GM18951 (cell line): ENCODE data around the gene TTR.

Source experiments
- POLR2A ChIP-seq: IDR thresholded peaks from 4 replicates; pipeline ENCODE4 v1.6.1; 2011; ENCODE audit warnings: mild to moderate bottlenecking; ENCODE audit not compliant: insufficient read length, insufficient read depth; ENCODE audit errors: extremely low read depth
- in situ Hi-C: fragments of 300-500 bp; cut with MboI; formaldehyde crosslinking; loops from one replicate; pipeline ENCODE4 v1.12.0; 2022; ENCODE audit warnings: low sequenced_read_pairs, mixed read lengths, inconsistent platforms; ENCODE audit not compliant: unreplicated experiment

TTR gene

GRCh38 chr18:31633392-31634330, 42.0 kb downstream of the TTR start:
- in situ Hi-C loops, result no loop called here
- no peak for TF ChIP-seq POLR2A

- no peak for TF ChIP-seq POLR2A
- in situ Hi-C loops, result no loop called here
Measured at GRCh38 chr18:31634331-31634713, 42.6 kb downstream of the TTR start.

GRCh38 chr18:31636387-31636786, 44.7 kb downstream of the TTR start:
- in situ Hi-C loops, result no loop called here
- TF ChIP-seq POLR2A, result no peak

GRCh38 chr18:31637445-31637844, 45.8 kb downstream of the TTR start:
- in situ Hi-C loops, result no loop called here
- TF ChIP-seq POLR2A, result no peak

GRCh38 chr18:31643003-31643402, 51.3 kb downstream of the TTR start:
- in situ Hi-C loops, result no loop called here
- no peak for TF ChIP-seq POLR2A

- in situ Hi-C loops, result no loop called here
- TF ChIP-seq POLR2A, result no peak
Measured at GRCh38 chr18:31645411-31645810, 53.7 kb downstream of the TTR start.

GRCh38 chr18:31646332-31647126, 54.9 kb downstream of the TTR start:
- in situ Hi-C loops, result no loop called here
- no peak for TF ChIP-seq POLR2A

GRCh38 chr18:31647127-31647753, 55.6 kb downstream of the TTR start:
- in situ Hi-C loops, result no loop called here
- TF ChIP-seq POLR2A, result no peak
